ENCODE results near the gene TRAPPC3L. TPM values are rescaled to one million over a fixed set of nuclear protein-coding genes. Genes with fewer than 3 reads are reported as not detected.

The TRAPPC3L gene
- total and polyA plus RNA-seq, 9 of the 15 experiments (the other 6 are each of a cell fraction or from before 2014, with no cell fraction given) = not detected

- no peak for TF ChIP-seq ZNF584 (CRISPR knock-in tag; IDR thresholded peaks at IDR 0.05; ENCODE audit: low read depth)
- no peak for TF ChIP-seq ZNF146 (CRISPR knock-in tag; IDR thresholded peaks at IDR 0.05; ENCODE audit: unreplicated experiment)
- TF ChIP-seq RFX7 (CRISPR knock-in tag; IDR thresholded peaks at IDR 0.05) = no peak
- no peak for TF ChIP-seq GABPB2 (CRISPR knock-in tag; conservative IDR thresholded peaks at IDR 0.05)
- TF ChIP-seq TBP (optimal IDR thresholded peaks at IDR 0.05; ENCODE audit: low read depth, low read length) = no peak
- no peak for TF ChIP-seq CCNT2 (IDR thresholded peaks at IDR 0.05; ENCODE audit: borderline replicate concordance, extremely low read depth, insufficient read length, low read depth, low read length)
- 0 out of 2 replicates have a peak, but pooled peaks have one; percentile 36 for TF ChIP-seq ZNF24 (IDR thresholded peaks at IDR 0.05)
- no peak for TF ChIP-seq SAFB (IDR thresholded peaks at IDR 0.05; ENCODE audit: borderline replicate concordance, low read depth, low read length)
- TF ChIP-seq THRAP3 (IDR thresholded peaks at IDR 0.05; ENCODE audit: borderline replicate concordance) = no peak
- no peak for TF ChIP-seq ZBTB8A (IDR thresholded peaks at IDR 0.05; ENCODE audit: partially characterized antibody)
- 0 out of 2 replicates have a peak, but pooled peaks have one; percentile 15 for TF ChIP-seq SPI1 (IDR thresholded peaks at IDR 0.05; ENCODE audit: borderline replicate concordance, low read depth, low read length)
- TF ChIP-seq GABPA (tag; conservative IDR thresholded peaks at IDR 0.05; ENCODE audit: low read depth) = 0 out of 2 replicates have a peak, but pooled peaks have one; percentile 22
- TF ChIP-seq ZNF395 (CRISPR knock-in tag; IDR thresholded peaks at IDR 0.05) = no peak
- TF ChIP-seq CBFA2T3 (IDR thresholded peaks at IDR 0.05) = peak; percentile 21; the same call in 1 of the 2 replicates
- no peak for TF ChIP-seq CLOCK (CRISPR knock-in tag; IDR thresholded peaks at IDR 0.05; ENCODE audit: borderline replicate concordance)
- peak; percentile 89 for TF ChIP-seq ZBTB17 (CRISPR knock-in tag; IDR thresholded peaks at IDR 0.05)
- TF ChIP-seq BACH1 (tag; IDR thresholded peaks at IDR 0.05) = no peak
- TF ChIP-seq L3MBTL2 (IDR thresholded peaks at IDR 0.05) = 0 out of 2 replicates have a peak, but pooled peaks have one; percentile 28
- 0 out of 2 replicates have a peak, but pooled peaks have one; percentile 9 for TF ChIP-seq HMBOX1 (IDR thresholded peaks at IDR 0.05)
- no peak for TF ChIP-seq ZNF282 (CRISPR knock-in tag; IDR thresholded peaks at IDR 0.05)
- peak; percentile 36; the same call in 1 of the 2 replicates for TF ChIP-seq ELF1 (tag; IDR thresholded peaks at IDR 0.05)
- no peak for TF ChIP-seq ZBTB2 (IDR thresholded peaks at IDR 0.05)
Measured at GRCh38 chr6:116450769-116451740, 94.4 kb downstream of the TRAPPC3L start (continued).
